MCF 10A (cell line): ENCODE results near the gene CHMP6. TPM values are rescaled to one million over a fixed set of nuclear protein-coding genes. Genes with fewer than 3 reads are reported as not detected.

ENCODE experiments used
- BruUV-seq: library from RNA; stranded (reverse); fragments of 400-500 nt; replicated peaks from 2 replicates; lab custom pipeline; 2021; lab: Mats Ljungman, UMichigan
- CTCF ChIA-PET: fragments of 300-600 bp; sonication (Branson Sonifier 250); formaldehyde crosslinking; extraction: SDS; loops from one replicate; lab custom pipeline; 2021; ENCODE audit warnings: antibody characterized with exemption, inconsistent platforms; lab: Yijun Ruan, JAX
- POLR2A ChIA-PET: fragments of 300-600, 350-650 bp; sonication (Branson Sonifier 250); formaldehyde crosslinking; extraction: SDS; loops from one replicate; lab custom pipeline; 2020; ENCODE audit warnings: antibody characterized with exemption, inconsistent platforms; lab: Yijun Ruan, JAX
- DNase-seq: peaks from one replicate; pipeline ENCODE4 v3.0.0-alpha.2; 2018; ENCODE audit not compliant: unreplicated experiment
- H3K27ac Mint-ChIP-seq: one replicate; pipeline ENCODE4 v1.8.0; 2022; ENCODE audit warnings: mild to moderate bottlenecking, low read depth, mixed read lengths; ENCODE audit not compliant: unreplicated experiment
- H3K27me3 Mint-ChIP-seq: one replicate; pipeline ENCODE4 v1.8.0; 2022; ENCODE audit warnings: mixed read lengths; ENCODE audit not compliant: insufficient read depth, unreplicated experiment
- H3K36me3 Mint-ChIP-seq: one replicate; pipeline ENCODE4 v1.8.0; 2022; ENCODE audit warnings: mild to moderate bottlenecking, moderate library complexity, mixed read lengths; ENCODE audit not compliant: insufficient read depth, unreplicated experiment
- H3K4me1 Mint-ChIP-seq: one replicate; pipeline ENCODE4 v1.8.0; 2022; ENCODE audit warnings: mixed read lengths; ENCODE audit not compliant: insufficient read depth, unreplicated experiment
- H3K4me3 Mint-ChIP-seq: one replicate; pipeline ENCODE4 v1.8.0; 2022; ENCODE audit warnings: mild to moderate bottlenecking, moderate library complexity, mixed read lengths; ENCODE audit not compliant: unreplicated experiment
- H3K9me3 Mint-ChIP-seq: one replicate; pipeline ENCODE4 v1.8.0; 2022; ENCODE audit warnings: mixed read lengths; ENCODE audit not compliant: unreplicated experiment
- CTCF ChIP-seq: fragments of 200-600 bp; IDR thresholded peaks from one replicate; pipeline ENCODE4 v1.8.0; 2022; ENCODE audit warnings: antibody characterized with exemption, mild to moderate bottlenecking; ENCODE audit not compliant: unreplicated experiment
- intact Hi-C: fragments of 100-400 bp; cut with micrococcal nuclease; formaldehyde crosslinking; loops from 2 replicates; pipeline ENCODE4 v1.14.1; 2022
- total RNA-seq: library from RNA; stranded (reverse); gene quantifications from 2 replicates; pipeline ENCODE4 v1.2.3, GENCODE V29; 2022

The CHMP6 gene
- total RNA-seq, 1 experiment from 2014 or later = 19.5 TPM

GRCh38 chr17:80953471-80954315, 37.9 kb upstream of the CHMP6 start:
- POLR2A ChIA-PET = no interaction called here
- Mint-ChIP-seq H3K27ac (no peak overlapping the region), H3K36me3 (peaks cover 14% of the 10 kb centered on the region), H3K4me3 (no peak overlapping the region), H3K27me3 (no peaks in the 10 kb centered on the region), H3K4me1 (no peaks in the 10 kb centered on the region), H3K9me3 (no peaks in the 10 kb centered on the region)
- CTCF ChIA-PET = no interaction called here
- no TSS peak for BruUV-seq
- intact Hi-C loops = no loop called here
- DNase-seq = no peak
- no peak for TF ChIP-seq CTCF

- ChIA-PET POLR2A (no interaction called here), CTCF (no interaction called here)
- no peak for TF ChIP-seq CTCF
- Mint-ChIP-seq H3K4me3 (no peak overlapping the region), H3K4me1 (no peaks in the 10 kb centered on the region), H3K27me3 (no peaks in the 10 kb centered on the region), H3K9me3 (no peaks in the 10 kb centered on the region), H3K36me3 (peaks cover 14% of the 10 kb centered on the region), H3K27ac (no peak overlapping the region)
- BruUV-seq = no TSS peak
- DNase-seq = no peak
- intact Hi-C loops = no loop called here
Observed at GRCh38 chr17:80955078-80955477, 36.6 kb upstream of the CHMP6 start.

- CTCF ChIA-PET = interaction anchor here (0.6 kb wide), 1 partner anchor 11 kb away, joined by 3 read pairs; no protein-coding TSS in a partner anchor
- DNase-seq = no peak
- H3K27me3 Mint-ChIP-seq = no peaks in the 10 kb centered on the region
- peaks cover 20% of the 10 kb centered on the region for H3K36me3 Mint-ChIP-seq
- no peaks in the 10 kb centered on the region for H3K9me3 Mint-ChIP-seq
- no peak for TF ChIP-seq CTCF
- no peaks in the 10 kb centered on the region for H3K4me1 Mint-ChIP-seq
- H3K4me3 Mint-ChIP-seq = no peak overlapping the region
- no peak overlapping the region for H3K27ac Mint-ChIP-seq
- intact Hi-C loops = no loop called here
- POLR2A ChIA-PET = no interaction called here
- BruUV-seq = no TSS peak
Observed at GRCh38 chr17:80955671-80956280, 35.9 kb upstream of the CHMP6 start.

GRCh38 chr17:80956321-80957190, 35.1 kb upstream of the CHMP6 start:
- no peaks in the 10 kb centered on the region for H3K9me3 Mint-ChIP-seq
- CTCF ChIA-PET = interaction anchor here (0.6 to 0.7 kb wide), 2 partner anchors 12 to 23 kb away, joined by 3 to 5 read pairs; no protein-coding TSS in a partner anchor

More at GRCh38 chr17:80956321-80957190, 35.1 kb upstream of the CHMP6 start:
- POLR2A ChIA-PET = no interaction called here
- no peak for TF ChIP-seq CTCF
- no peak for DNase-seq
- peaks cover 20% of the 10 kb centered on the region for H3K36me3 Mint-ChIP-seq
- no peaks in the 10 kb centered on the region for H3K27me3 Mint-ChIP-seq
- no TSS peak for BruUV-seq
- H3K4me1 Mint-ChIP-seq = no peaks in the 10 kb centered on the region
- no peak overlapping the region for H3K4me3 Mint-ChIP-seq
- H3K27ac Mint-ChIP-seq = no peak overlapping the region
- intact Hi-C loops = no loop called here
